ENCODE measurements around the gene ADCY7. TPM values are rescaled to one million over a fixed set of nuclear protein-coding genes. Genes with fewer than 3 reads are reported as not detected.
"Not testable (repeated sequence)": the region's sequence is repeated elsewhere in the genome, so short reads cannot be mapped to it uniquely, and the experiment has no call there.

The ADCY7 gene
- total and polyA plus RNA-seq, 2 donors from 2014 or later = 0.86 to 40.5 TPM

GRCh38 chr16:50238314-50238713, 28.0 kb upstream of the ADCY7 start:
- TF ChIP-seq CTCF (IDR thresholded peaks at IDR 0.05; ENCODE audit: borderline replicate concordance, extremely low read depth, insufficient read depth) = no peak
- Histone ChIP-seq H3K27me3 (ENCODE audit: control insufficient read depth, insufficient read depth, low read length) (no peaks in the 10 kb centered on the region), H3K36me3 (ENCODE audit: control insufficient read depth in 2 of 3, insufficient read depth in 3 of 3, low read length in 3 of 3) (no peaks in the 10 kb centered on the region), H3K4me3 (ENCODE audit: low read length in 3 of 3) (no peak overlapping the region), H3K9ac (ENCODE audit: low read length in 3 of 3) (no peak overlapping the region), H3K9me3 (ENCODE audit: control insufficient read depth in 2 of 3, insufficient read depth in 1 of 3, low read length in 3 of 3) (no peaks in the 10 kb centered on the region), H3K27ac (ENCODE audit: low read depth in 2 of 2, low read length in 2 of 2) (no peak overlapping the region), H3K4me1 (ENCODE audit: control insufficient read depth in 2 of 3, insufficient read depth in 2 of 3, low read depth in 1 of 3, low read length in 3 of 3) (no peaks in the 10 kb centered on the region)
- no peak for FAIRE-seq
- DNase-seq = no peak
- intact Hi-C loops (cut with DNase I) = no loop called here

- Histone ChIP-seq H3K27me3 (ENCODE audit: control insufficient read depth, insufficient read depth, low read length) (no peaks in the 10 kb centered on the region), H3K4me3 (ENCODE audit: low read length in 3 of 3) (no peak overlapping the region), H3K9ac (ENCODE audit: low read length in 3 of 3) (no peak overlapping the region), H3K27ac (ENCODE audit: low read depth in 2 of 2, low read length in 2 of 2) (no peak overlapping the region), H3K4me1 (ENCODE audit: control insufficient read depth in 2 of 3, insufficient read depth in 2 of 3, low read depth in 1 of 3, low read length in 3 of 3) (no peaks in the 10 kb centered on the region), H3K9me3 (ENCODE audit: control insufficient read depth in 2 of 3, insufficient read depth in 1 of 3, low read length in 3 of 3) (no peaks in the 10 kb centered on the region), H3K36me3 (ENCODE audit: control insufficient read depth in 2 of 3, insufficient read depth in 3 of 3, low read length in 3 of 3) (no peaks in the 10 kb centered on the region)
- intact Hi-C loops (cut with DNase I) = no loop called here
- no peak for TF ChIP-seq CTCF (IDR thresholded peaks at IDR 0.05; ENCODE audit: borderline replicate concordance, extremely low read depth, insufficient read depth)
- DNase-seq = no peak
- no peak for FAIRE-seq
These were observed 27.5 kb upstream of the ADCY7 start for GRCh38 chr16:50238868-50239301.

GRCh38 chr16:50243024-50243423, 23.3 kb upstream of the ADCY7 start:
- H3K9ac ChIP-seq (ENCODE audit: low read length in 3 of 3); H3K36me3 ChIP-seq (ENCODE audit: control insufficient read depth in 2 of 3, insufficient read depth in 3 of 3, low read length in 3 of 3); H3K27me3 ChIP-seq (ENCODE audit: control insufficient read depth, insufficient read depth, low read length); FAIRE-seq; intact Hi-C loops (cut with DNase I); H3K4me1 ChIP-seq (ENCODE audit: control insufficient read depth in 2 of 3, insufficient read depth in 2 of 3, low read depth in 1 of 3, low read length in 3 of 3); H3K4me3 ChIP-seq (ENCODE audit: low read length in 3 of 3); H3K27ac ChIP-seq (ENCODE audit: low read depth in 2 of 2, low read length in 2 of 2); H3K9me3 ChIP-seq (ENCODE audit: control insufficient read depth in 2 of 3, insufficient read depth in 1 of 3, low read length in 3 of 3); DNase-seq: not testable (repeated sequence)

GRCh38 chr16:50244140-50244503, 22.2 kb upstream of the ADCY7 start:
- FAIRE-seq (no peak), DNase-seq (no peak)
- Histone ChIP-seq H3K27me3 (ENCODE audit: control insufficient read depth, insufficient read depth, low read length) (no peaks in the 10 kb centered on the region), H3K36me3 (ENCODE audit: control insufficient read depth in 2 of 3, insufficient read depth in 3 of 3, low read length in 3 of 3) (no peaks in the 10 kb centered on the region), H3K27ac (ENCODE audit: low read depth in 2 of 2, low read length in 2 of 2) (no peak overlapping the region), H3K9me3 (ENCODE audit: control insufficient read depth in 2 of 3, insufficient read depth in 1 of 3, low read length in 3 of 3) (no peaks in the 10 kb centered on the region), H3K9ac (ENCODE audit: low read length in 3 of 3) (no peak overlapping the region), H3K4me3 (ENCODE audit: low read length in 3 of 3) (no peak overlapping the region), H3K4me1 (ENCODE audit: control insufficient read depth in 2 of 3, insufficient read depth in 2 of 3, low read depth in 1 of 3, low read length in 3 of 3) (peaks cover 0 to 7% (median 0%) of the 10 kb centered on the region in 3 donors)
- no peak for TF ChIP-seq CTCF (IDR thresholded peaks at IDR 0.05; ENCODE audit: borderline replicate concordance, extremely low read depth, insufficient read depth)
- intact Hi-C loops (cut with DNase I) = no loop called here

All from kidney (tissue), 14 donors.